GM19240 (cell line): ENCODE data around the gene TTC8.
"Not testable (repeated sequence)": the region's sequence is repeated elsewhere in the genome, so short reads cannot be mapped to it uniquely, and the experiment has no call there.

ENCODE experiments used
- DNase-seq: peaks from one replicate; pipeline ENCODE4 v3.0.0; 2011; ENCODE audit warnings: low spot score; ENCODE audit not compliant: insufficient read length

Gene TTC8

DNA sequence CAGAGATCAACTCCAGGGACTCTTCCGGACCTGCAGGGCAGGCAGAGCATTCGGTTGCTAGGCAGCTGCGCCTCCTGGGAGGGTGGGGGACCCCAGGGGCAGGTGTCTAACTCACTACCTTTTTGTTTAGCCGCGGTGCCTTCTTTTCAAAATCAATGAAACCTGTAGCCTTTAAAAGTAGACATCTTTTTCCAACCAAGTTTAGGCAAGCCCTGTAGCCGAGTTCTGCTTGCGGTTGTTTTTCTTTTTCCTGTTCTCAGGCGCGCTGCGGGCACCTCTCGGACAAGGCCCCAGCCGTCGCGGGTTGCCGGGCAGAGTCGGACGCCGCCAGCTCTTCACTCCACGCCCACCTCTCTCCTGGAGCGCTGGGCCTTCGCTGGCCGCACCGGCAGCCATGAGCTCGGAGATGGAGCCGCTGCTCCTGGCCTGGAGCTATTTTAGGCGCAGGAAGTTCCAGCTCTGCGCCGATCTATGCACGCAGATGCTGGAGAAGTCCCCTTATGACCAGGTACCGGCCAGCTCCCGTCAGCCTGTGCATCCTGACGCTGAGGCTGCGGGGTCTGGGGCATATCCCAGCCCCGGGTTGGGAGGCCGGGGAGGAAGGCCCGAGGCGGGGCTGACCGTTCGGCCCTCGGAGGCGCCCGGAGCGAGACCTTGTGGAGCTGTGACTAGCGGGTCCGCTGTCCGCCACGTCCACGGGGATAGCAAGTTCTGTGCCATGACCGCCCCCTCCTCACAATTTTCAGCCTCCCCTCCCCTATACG, at the start of gene TTC8:
TSS of gene TTC8 (plus strand) at position 338 of the 764 bp plus-strand sequence. CDS start at position 395, 57 bp downstream.
- DNase-seq: peak; percentile 66

DNA sequence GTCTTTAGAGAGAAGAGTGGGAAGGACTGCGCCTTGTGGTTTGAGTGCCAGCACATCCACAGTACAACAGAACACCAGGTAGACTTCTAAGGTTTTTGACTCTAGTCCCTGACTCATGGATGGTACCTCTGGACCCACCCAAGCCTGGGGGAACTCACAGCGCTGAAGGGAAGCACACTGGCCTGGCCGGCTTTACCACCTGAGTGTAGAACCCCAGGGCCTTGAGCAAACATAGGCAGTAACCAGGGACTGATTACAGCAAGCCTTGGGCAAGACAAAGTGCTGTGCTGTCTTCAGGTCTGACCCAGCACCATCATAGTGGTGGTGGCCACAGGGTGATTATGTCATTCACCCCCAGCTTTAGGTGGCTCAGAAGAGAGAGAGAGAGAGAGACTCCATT, 48.9 kb upstream of the TTC8 start:
- no peak for DNase-seq

GRCh38 chr14:88785911-88786310, 38.5 kb upstream of the TTC8 start:
- DNase-seq: no peak

GRCh38 chr14:88786715-88787114, 37.7 kb upstream of the TTC8 start:
- no peak for DNase-seq

- not testable (repeated sequence) for DNase-seq
Observed at GRCh38 chr14:88789573-88789972, 34.9 kb upstream of the TTC8 start.

GRCh38 chr14:88790501-88791251, 33.8 kb upstream of the TTC8 start:
- DNase-seq: no peak

- DNase-seq: no peak
Observed at GRCh38 chr14:88791252-88791621, 33.2 kb upstream of the TTC8 start.

- DNase-seq: no peak
Observed at GRCh38 chr14:88791629-88792472, 32.6 kb upstream of the TTC8 start.

- peak; percentile 43 for DNase-seq
Observed at GRCh38 chr14:88792473-88793258, 31.8 kb upstream of the TTC8 start, which contains the start of gene EML5. Gene EML5 (minus strand): TSS chr14:88792953. CDS start chr14:88792503, 450 bp downstream.

DNA sequence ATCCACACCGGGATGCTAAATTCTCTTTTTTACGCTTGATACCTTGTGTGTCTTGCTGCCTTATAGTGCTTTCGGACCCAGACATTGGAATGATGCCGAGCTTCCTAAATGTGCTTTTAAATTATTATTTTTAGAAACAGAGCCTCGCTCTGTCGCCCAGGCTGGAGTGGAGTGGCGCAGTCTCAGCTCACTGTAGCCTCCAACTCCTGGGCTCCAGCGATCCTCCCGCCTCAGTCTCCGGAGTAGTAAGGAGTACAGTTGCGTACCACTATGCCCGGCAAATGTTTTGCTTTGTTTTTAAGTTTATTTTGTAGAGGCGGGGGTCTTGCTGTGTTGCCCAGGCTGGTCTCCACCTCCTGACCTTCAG, 31.2 kb upstream of the TTC8 start:
- no peak for DNase-seq

- no peak for DNase-seq
Observed at GRCh38 chr14:88798156-88798555, 26.3 kb upstream of the TTC8 start.

- no peak for DNase-seq
Observed at GRCh38 chr14:88799522-88799921, 24.9 kb upstream of the TTC8 start.

- no peak for DNase-seq
Observed at GRCh38 chr14:88802596-88802995, 21.9 kb upstream of the TTC8 start.

- DNase-seq: no peak
Observed at GRCh38 chr14:88804035-88804434, 20.4 kb upstream of the TTC8 start.

GRCh38 chr14:88804477-88804876, 20.0 kb upstream of the TTC8 start:
- DNase-seq: no peak

DNA sequence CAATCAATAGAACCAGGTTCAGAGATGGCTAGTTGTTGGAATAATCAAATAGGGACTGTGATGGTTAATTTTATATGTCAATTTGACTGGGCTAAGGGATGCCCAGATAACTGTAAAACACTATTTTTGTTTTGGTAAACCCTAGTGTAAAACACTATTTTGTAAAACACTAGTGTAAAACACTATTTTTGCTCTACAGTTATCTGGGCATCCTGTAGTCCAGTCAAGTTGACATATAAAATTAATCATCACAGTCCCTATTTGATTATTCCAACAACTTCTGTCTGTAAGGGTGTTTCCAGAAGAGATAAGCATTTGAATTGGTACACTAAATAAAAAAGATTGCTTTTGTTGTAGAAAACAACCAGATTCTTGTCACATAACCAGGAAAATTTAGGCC, 16.1 kb upstream of the TTC8 start:
- no peak for DNase-seq

DNA sequence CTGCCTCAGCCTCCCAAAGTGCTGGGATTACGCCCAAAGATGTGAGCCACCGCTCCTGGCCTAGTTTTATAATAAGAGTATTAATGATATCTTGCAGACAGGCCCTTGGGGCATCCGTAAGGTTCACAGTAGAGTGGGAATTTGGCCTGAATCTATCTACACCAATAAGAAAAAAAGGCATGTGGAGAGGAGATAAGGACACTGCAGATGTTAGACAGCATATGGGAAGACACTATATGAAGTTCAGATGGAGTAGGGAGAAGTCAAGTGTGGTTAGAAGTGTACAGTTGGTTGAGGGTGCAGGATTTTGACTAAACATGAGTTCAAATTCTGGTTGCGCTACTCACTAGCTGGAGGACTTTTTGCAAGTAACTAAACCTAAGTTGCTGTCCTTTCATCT, 8.5 kb upstream of the TTC8 start:
- no peak for DNase-seq

GRCh38 chr14:88818018-88818417, 6.4 kb upstream of the TTC8 start:
- DNase-seq: no peak

DNA sequence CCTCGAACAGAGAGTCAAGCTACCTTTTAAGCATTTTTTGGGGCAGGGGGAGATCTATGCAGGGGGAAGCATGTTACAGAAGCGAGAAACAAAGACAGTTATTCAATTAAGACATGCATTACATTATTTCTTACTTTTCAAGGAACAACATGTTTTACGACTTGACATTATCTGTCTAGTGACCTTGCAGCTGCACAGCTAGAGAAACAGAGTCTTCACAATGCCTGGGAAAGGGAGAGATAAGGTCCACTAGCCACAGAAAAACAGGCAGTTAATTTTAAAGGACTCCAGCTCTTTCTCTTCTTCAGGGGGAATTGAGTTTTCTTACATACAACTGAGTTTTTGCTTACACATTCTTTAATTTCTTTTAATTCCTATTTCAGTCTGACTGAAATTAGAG, 4.8 kb upstream of the TTC8 start:
- not testable (repeated sequence) for DNase-seq

GRCh38 chr14:88821378-88821777, 3.1 kb upstream of the TTC8 start:
- no peak for DNase-seq

- DNase-seq: no peak
Observed at GRCh38 chr14:88821888-88822287, 2.6 kb upstream of the TTC8 start.
